Measurements from ENCODE around the gene TNS3.
"Not testable (repeated sequence)": the region's sequence is repeated elsewhere in the genome, so short reads cannot be mapped to it uniquely, and the experiment has no call there.

Gene TNS3

GRCh38 chr7:47602272-47603004 lies 20.5 kb upstream of the TNS3 start:
- DNase-seq (ENCODE audit: low spot score): no peak

GRCh38 chr7:47601881-47602249 lies 20.0 kb upstream of the TNS3 start:
- DNase-seq (ENCODE audit: low spot score): no peak

GRCh38 chr7:47601119-47601880 lies 19.4 kb upstream of the TNS3 start:
- no peak for DNase-seq (ENCODE audit: low spot score)

- DNase-seq (ENCODE audit: low spot score): no peak
These were observed 18.5 kb upstream of the TNS3 start for GRCh38 chr7:47600199-47601118.

- no peak for DNase-seq (ENCODE audit: low spot score)
These were observed 15.5 kb upstream of the TNS3 start for GRCh38 chr7:47597379-47597778.

- DNase-seq (ENCODE audit: low spot score): no peak
These were observed 14.7 kb upstream of the TNS3 start for GRCh38 chr7:47596502-47597202.

- DNase-seq (ENCODE audit: low spot score): no peak
These were observed 12.5 kb upstream of the TNS3 start for GRCh38 chr7:47594406-47594805.

GRCh38 chr7:47591655-47592572 lies 10.0 kb upstream of the TNS3 start:
- DNase-seq (ENCODE audit: low spot score): no peak

- DNase-seq (ENCODE audit: low spot score): no peak
These were observed 9.3 kb upstream of the TNS3 start for GRCh38 chr7:47591089-47591654.

GRCh38 chr7:47590215-47590614 lies 8.3 kb upstream of the TNS3 start:
- DNase-seq (ENCODE audit: low spot score): not testable (repeated sequence)

GRCh38 chr7:47588704-47589225 lies 6.9 kb upstream of the TNS3 start:
- no peak for DNase-seq (ENCODE audit: low spot score)

- no peak for DNase-seq (ENCODE audit: low spot score)
These were observed 6.1 kb upstream of the TNS3 start for GRCh38 chr7:47587976-47588375.

GRCh38 chr7:47587351-47587750 lies 5.4 kb upstream of the TNS3 start:
- no peak for DNase-seq (ENCODE audit: low spot score)

GRCh38 chr7:47586925-47587324 lies 5.0 kb upstream of the TNS3 start:
- DNase-seq (ENCODE audit: low spot score): no peak

- not testable (repeated sequence) for DNase-seq (ENCODE audit: low spot score)
These were observed 4.3 kb upstream of the TNS3 start for GRCh38 chr7:47586161-47586670.

- DNase-seq (ENCODE audit: low spot score): no peak
These were observed 2.6 kb upstream of the TNS3 start for GRCh38 chr7:47584536-47584895.

- DNase-seq (ENCODE audit: low spot score): no peak
These were observed 2.0 kb upstream of the TNS3 start for GRCh38 chr7:47583739-47584535.

GRCh38 chr7:47582764-47583738 lies 1.1 kb upstream of the TNS3 start:
- no peak for DNase-seq (ENCODE audit: low spot score)
